ENCODE measurements around the gene DOCK4.
"Not testable (repeated sequence)": the region's sequence is repeated elsewhere in the genome, so short reads cannot be mapped to it uniquely, and the experiment has no call there.

- TF ChIP-seq CTCF (IDR thresholded peaks at IDR 0.05); ZFX (IDR thresholded peaks at IDR 0.05; ENCODE audit: borderline replicate concordance): not testable (repeated sequence)
Observed at GRCh38 chr7:112128041-112128440, 78.2 kb downstream of the DOCK4 start.

Measured in 22Rv1 (cell line).